GM12865 (cell line): ENCODE data around the gene LUZP2.

ENCODE experiments used
- DNase-seq: peaks from one replicate; pipeline ENCODE4 v3.0.0; 2010; ENCODE audit warnings: low read depth
- H3K4me3 ChIP-seq: 2 replicates; pipeline ENCODE4 v1.5.1; 2011; ENCODE audit warnings: mild to moderate bottlenecking, low read depth, low read length, control low read depth
- CTCF ChIP-seq: IDR thresholded peaks from 2 replicates; pipeline ENCODE4 v1.5.1; 2011; ENCODE audit warnings: low read length, control low read depth, low read depth, inconsistent platforms; ENCODE audit not compliant: insufficient read depth; ENCODE audit errors: missing control alignments

LUZP2 gene

GRCh38 chr11:25037431-25037830, 540.6 kb downstream of the LUZP2 start:
- H3K4me3 ChIP-seq = no peak overlapping the region
- DNase-seq = no peak
- no peak for TF ChIP-seq CTCF

GRCh38 chr11:25038131-25038530, 541.3 kb downstream of the LUZP2 start:
- no peak for TF ChIP-seq CTCF
- no peak for DNase-seq
- H3K4me3 ChIP-seq = no peak overlapping the region

- no peak for DNase-seq
These were observed 542.3 kb downstream of the LUZP2 start for GRCh38 chr11:25039165-25039564.

GRCh38 chr11:25048632-25049031, 551.8 kb downstream of the LUZP2 start:
- DNase-seq = no peak
- no peak for TF ChIP-seq CTCF
- H3K4me3 ChIP-seq = no peak overlapping the region

More at GRCh38 chr11:25039165-25039564, 542.3 kb downstream of the LUZP2 start:
- H3K4me3 ChIP-seq = no peak overlapping the region
- no peak for TF ChIP-seq CTCF

- DNase-seq = no peak
- no peak for TF ChIP-seq CTCF
- no peak overlapping the region for H3K4me3 ChIP-seq
These were observed 556.0 kb downstream of the LUZP2 start for GRCh38 chr11:25052844-25053243.

- no peak for DNase-seq
- no peak for TF ChIP-seq CTCF
- H3K4me3 ChIP-seq = no peak overlapping the region
These were observed 561.0 kb downstream of the LUZP2 start for GRCh38 chr11:25057861-25058260.

- H3K4me3 ChIP-seq = no peak overlapping the region
- DNase-seq = no peak
- TF ChIP-seq CTCF = no peak
These were observed 568.9 kb downstream of the LUZP2 start for GRCh38 chr11:25065746-25066145.
